Right forelimb (tissue), 1 donor: Measurements from ENCODE around the gene UBE3B.

ENCODE experiments used
- DNase-seq: peaks from one replicate; pipeline ENCODE4 v3.0.0-alpha.2; 2018

The UBE3B gene

GRCh38 chr12:109535231-109535862 lies 57.9 kb downstream of the UBE3B start:
- DNase-seq, result no peak

GRCh38 chr12:109535863-109536250 lies 58.4 kb downstream of the UBE3B start:
- no peak for DNase-seq

- DNase-seq, result no peak
Observed at GRCh38 chr12:109537136-109537535, 59.7 kb downstream of the UBE3B start.

GRCh38 chr12:109538191-109538863 lies 60.9 kb downstream of the UBE3B start:
- DNase-seq, result no peak

- DNase-seq, result no peak
Observed at GRCh38 chr12:109539508-109539907, 62.1 kb downstream of the UBE3B start.

GRCh38 chr12:109540526-109541412 lies 63.3 kb downstream of the UBE3B start:
- no peak for DNase-seq

- no peak for DNase-seq
Observed at GRCh38 chr12:109541413-109541726, 63.9 kb downstream of the UBE3B start.

- no peak for DNase-seq
Observed at GRCh38 chr12:109542014-109542413, 64.6 kb downstream of the UBE3B start.

- DNase-seq, result no peak
Observed at GRCh38 chr12:109542876-109543275, 65.4 kb downstream of the UBE3B start.

- DNase-seq, result no peak
Observed at GRCh38 chr12:109544955-109545531, 67.6 kb downstream of the UBE3B start.

- DNase-seq, result no peak
Observed at GRCh38 chr12:109545826-109546225, 68.4 kb downstream of the UBE3B start.

- no peak for DNase-seq
Observed at GRCh38 chr12:109547286-109547685, 69.9 kb downstream of the UBE3B start.

- no peak for DNase-seq
Observed at GRCh38 chr12:109548258-109548657, 70.8 kb downstream of the UBE3B start.

GRCh38 chr12:109549613-109550270 lies 72.3 kb downstream of the UBE3B start:
- no peak for DNase-seq

GRCh38 chr12:109550281-109550680 lies 72.8 kb downstream of the UBE3B start:
- DNase-seq, result no peak

- no peak for DNase-seq
Observed at GRCh38 chr12:109551108-109551507, 73.7 kb downstream of the UBE3B start.

- DNase-seq, result no peak
Observed at GRCh38 chr12:109552971-109553370, 75.5 kb downstream of the UBE3B start.

- no peak for DNase-seq
Observed at GRCh38 chr12:109553483-109553882, 76.0 kb downstream of the UBE3B start.

- DNase-seq, result no peak
Observed at GRCh38 chr12:109553906-109554500, 76.6 kb downstream of the UBE3B start.

GRCh38 chr12:109554761-109555160 lies 77.3 kb downstream of the UBE3B start:
- DNase-seq, result no peak

GRCh38 chr12:109555431-109556315 lies 78.2 kb downstream of the UBE3B start:
- DNase-seq, result no peak

- DNase-seq, result no peak
Observed at GRCh38 chr12:109557200-109557599, 79.8 kb downstream of the UBE3B start.
